Rectal smooth muscle tissue (tissue), 1 donor: ENCODE results near the gene TMEM273.

Experiments used
- H3K27ac ChIP-seq: one replicate; pipeline ENCODE4 v1.7.0; 2013; ENCODE audit warnings: low read depth, low read length, inconsistent platforms
- H3K27me3 ChIP-seq: one replicate; pipeline ENCODE4 v1.7.0; 2013; ENCODE audit warnings: low read length; ENCODE audit not compliant: control insufficient read depth, insufficient read depth
- H3K36me3 ChIP-seq: one replicate; pipeline ENCODE4 v1.7.0; 2013; ENCODE audit warnings: low read length; ENCODE audit not compliant: control insufficient read depth, insufficient read depth
- H3K4me1 ChIP-seq: one replicate; pipeline ENCODE4 v1.7.0; 2013; ENCODE audit warnings: low read length; ENCODE audit not compliant: control insufficient read depth, insufficient read depth
- H3K4me3 ChIP-seq: one replicate; pipeline ENCODE4 v1.7.0; 2013; ENCODE audit warnings: low read length
- H3K9ac ChIP-seq: one replicate; pipeline ENCODE4 v1.7.0; 2013; ENCODE audit warnings: low read length

TMEM273 gene

DNA sequence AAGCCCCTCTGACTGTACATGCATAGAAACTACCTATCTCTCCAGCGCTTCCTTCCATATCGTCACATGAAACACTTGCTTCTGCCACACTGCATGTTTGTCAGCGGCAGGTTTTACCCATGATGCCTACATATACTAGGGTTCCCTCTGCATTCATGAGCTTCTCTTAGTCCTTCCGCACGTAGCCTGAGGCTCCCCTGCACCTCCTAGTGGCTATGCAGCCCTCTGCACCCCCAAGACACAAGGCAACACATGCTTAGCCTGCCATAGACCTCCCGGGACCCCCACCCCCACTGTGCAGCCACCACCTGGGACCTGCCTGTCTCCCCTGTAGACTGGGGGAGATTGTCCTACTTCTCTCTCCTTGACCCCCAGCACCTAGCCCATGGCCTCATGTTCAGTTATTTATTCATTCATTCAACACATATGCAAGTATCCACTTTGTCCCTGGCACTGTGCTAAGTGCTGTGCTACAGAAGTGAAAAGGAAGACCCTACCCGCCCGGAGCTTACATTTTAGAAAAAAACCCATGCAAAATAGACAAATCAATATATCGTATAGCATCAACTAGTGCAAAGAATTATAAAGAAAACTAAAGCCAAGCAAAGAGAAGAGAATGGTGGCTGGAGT lies 23.5 kb downstream of the TMEM273 start:
- no peak overlapping the region for H3K27ac ChIP-seq
- no peaks in the 10 kb centered on the region for H3K27me3 ChIP-seq
- no peaks in the 10 kb centered on the region for H3K4me1 ChIP-seq
- H3K4me3 ChIP-seq, result no peak overlapping the region
- H3K9ac ChIP-seq, result no peak overlapping the region
- H3K36me3 ChIP-seq, result no peaks in the 10 kb centered on the region

DNA sequence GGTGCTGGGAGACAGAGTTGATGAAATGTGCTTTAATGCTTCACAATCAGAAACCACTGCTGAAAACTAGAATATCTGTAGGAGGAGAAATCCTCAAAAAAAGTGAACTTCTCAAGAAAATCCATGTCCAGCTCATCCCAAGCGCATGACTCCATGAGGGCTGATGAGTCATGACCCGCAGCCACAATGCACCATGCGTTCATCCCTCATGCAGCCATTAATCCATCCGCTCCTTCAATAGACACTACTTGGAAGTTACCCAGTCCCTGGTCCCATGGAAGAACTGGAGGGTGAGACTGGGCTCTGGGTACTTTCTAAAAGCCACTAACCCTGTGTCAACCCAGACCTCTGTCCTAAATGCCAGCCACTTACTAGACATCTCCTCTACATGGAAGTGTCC lies 24.4 kb downstream of the TMEM273 start:
- H3K27ac ChIP-seq, result no peak overlapping the region
- no peak overlapping the region for H3K4me3 ChIP-seq
- H3K4me1 ChIP-seq, result no peaks in the 10 kb centered on the region
- H3K27me3 ChIP-seq, result no peaks in the 10 kb centered on the region
- no peak overlapping the region for H3K9ac ChIP-seq
- no peaks in the 10 kb centered on the region for H3K36me3 ChIP-seq

DNA sequence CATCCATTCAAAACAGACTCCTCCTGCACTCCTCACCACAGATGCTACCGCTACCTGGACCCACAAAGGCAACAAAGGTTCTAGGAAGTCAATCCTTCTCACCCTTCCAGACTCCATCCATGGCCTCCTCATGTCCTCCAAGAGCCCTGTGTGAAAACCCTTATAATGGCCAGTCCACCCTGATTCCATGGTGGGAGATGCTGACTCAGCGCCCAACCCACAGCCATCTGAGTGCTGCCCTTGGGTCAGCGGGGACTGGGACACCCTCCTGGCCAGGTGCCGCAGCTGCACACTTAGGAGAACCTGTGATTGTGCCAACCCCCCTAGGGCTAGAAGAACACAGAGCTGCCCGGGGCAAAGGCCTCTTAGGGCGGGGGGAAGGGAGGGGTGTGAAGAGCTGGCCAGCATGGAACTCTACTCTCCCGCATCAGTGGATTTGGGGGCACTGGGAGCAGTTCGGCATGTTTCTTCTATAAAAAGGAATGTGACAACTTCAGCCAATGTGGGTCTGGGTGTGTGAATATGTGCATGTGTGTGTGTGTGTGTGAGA lies 25.4 kb downstream of the TMEM273 start:
- Histone ChIP-seq H3K4me1 (no peaks in the 10 kb centered on the region), H3K36me3 (no peaks in the 10 kb centered on the region), H3K9ac (no peak overlapping the region), H3K4me3 (no peak overlapping the region), H3K27ac (no peak overlapping the region), H3K27me3 (no peaks in the 10 kb centered on the region)

DNA sequence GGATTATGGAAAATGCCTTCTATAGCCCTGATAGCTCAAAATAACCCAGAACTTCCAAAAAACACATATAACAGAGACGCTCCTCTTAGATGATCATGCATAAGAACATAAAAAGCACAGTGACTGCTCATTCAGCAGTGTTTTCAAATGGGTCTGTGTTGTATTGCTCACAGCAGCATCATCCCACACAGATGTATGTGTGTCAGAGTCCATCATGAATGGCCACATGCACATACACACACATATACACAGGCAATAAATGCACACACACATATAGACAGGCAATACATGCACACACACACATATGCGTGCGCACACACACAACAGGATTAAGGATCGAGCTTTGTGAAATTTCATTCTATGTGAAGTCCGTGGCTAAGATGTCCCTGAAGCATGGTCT lies 26.1 kb downstream of the TMEM273 start:
- H3K36me3 ChIP-seq, result no peaks in the 10 kb centered on the region
- H3K4me3 ChIP-seq, result no peak overlapping the region
- H3K27ac ChIP-seq, result no peak overlapping the region
- no peaks in the 10 kb centered on the region for H3K27me3 ChIP-seq
- H3K9ac ChIP-seq, result no peak overlapping the region
- H3K4me1 ChIP-seq, result no peaks in the 10 kb centered on the region

DNA sequence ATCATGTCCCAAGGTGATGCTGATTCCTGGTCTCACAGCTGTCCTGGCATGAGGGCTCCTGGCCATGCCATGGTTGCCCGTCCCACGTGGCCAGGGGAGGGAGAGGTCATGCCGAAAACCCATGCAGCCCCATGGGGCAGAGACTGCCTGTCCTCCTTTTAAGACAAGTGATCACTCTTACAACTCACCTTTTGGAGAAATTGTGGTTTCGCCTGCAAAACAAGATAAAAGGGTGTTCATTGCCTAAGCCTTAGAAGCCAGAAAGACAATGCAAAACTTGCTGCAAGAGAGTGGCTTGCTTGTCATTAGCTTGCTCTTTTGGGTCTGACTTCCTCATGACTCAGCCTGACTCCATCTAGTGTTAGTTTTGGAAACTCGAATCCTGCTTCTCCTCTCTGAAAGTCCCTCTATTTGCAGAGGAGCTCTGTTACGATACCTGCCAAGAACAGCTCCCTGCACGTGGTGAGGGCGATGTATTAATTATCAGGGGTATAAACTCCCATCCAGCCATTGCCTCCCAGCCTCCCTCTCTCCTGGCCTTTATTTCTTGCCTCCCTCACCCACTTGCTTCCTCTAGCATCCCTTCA lies 26.7 kb downstream of the TMEM273 start:
- no peak overlapping the region for H3K27ac ChIP-seq
- H3K4me3 ChIP-seq, result no peak overlapping the region
- no peaks in the 10 kb centered on the region for H3K4me1 ChIP-seq
- no peaks in the 10 kb centered on the region for H3K27me3 ChIP-seq
- no peaks in the 10 kb centered on the region for H3K36me3 ChIP-seq
- no peak overlapping the region for H3K9ac ChIP-seq

DNA sequence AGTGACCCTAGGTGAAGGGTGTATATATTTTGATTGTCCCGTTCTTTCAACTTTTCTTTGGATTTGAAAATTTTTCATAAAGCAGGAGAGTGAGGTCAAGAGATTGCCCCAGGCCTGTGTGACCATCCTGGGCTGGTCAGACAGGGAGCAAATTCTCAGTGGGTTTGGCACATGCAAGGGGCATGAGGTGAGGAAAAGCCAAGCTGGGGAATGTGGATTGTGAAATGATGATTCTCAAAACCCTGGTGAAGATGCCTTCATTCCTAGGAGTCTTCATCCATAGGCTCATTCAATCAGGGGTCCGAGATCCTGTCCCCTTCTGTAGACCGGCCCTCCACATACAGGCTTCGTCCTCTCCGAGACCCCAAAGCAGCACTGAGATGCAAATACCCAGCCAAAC lies 27.4 kb downstream of the TMEM273 start:
- Histone ChIP-seq H3K27ac (no peak overlapping the region), H3K4me1 (no peaks in the 10 kb centered on the region), H3K27me3 (no peaks in the 10 kb centered on the region)

DNA sequence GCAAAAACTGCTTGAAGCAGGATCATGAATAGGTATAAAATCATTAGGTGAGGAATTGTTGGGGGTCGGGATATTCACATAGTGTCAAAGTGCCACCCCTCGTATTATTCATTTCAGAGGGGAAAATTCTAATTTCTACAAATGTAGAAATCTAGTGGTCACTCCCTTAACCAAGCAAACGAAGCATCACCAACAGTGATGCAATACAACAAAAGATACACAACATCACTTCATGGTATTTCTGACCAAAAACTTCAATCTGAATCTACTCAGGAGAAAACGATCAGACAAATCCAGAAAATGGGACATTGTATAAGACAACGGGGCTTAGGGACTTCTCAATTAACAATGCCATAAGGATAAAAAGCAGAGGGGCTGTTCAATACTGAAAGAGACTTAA lies 28.1 kb downstream of the TMEM273 start:
- Histone ChIP-seq H3K36me3 (no peaks in the 10 kb centered on the region), H3K9ac (no peak overlapping the region), H3K4me1 (no peaks in the 10 kb centered on the region), H3K27me3 (no peaks in the 10 kb centered on the region), H3K4me3 (no peak overlapping the region), H3K27ac (no peak overlapping the region)

More for the DNA sequence above, 27.4 kb downstream of the TMEM273 start:
- Histone ChIP-seq H3K9ac (no peak overlapping the region), H3K4me3 (no peak overlapping the region), H3K36me3 (no peaks in the 10 kb centered on the region)

DNA sequence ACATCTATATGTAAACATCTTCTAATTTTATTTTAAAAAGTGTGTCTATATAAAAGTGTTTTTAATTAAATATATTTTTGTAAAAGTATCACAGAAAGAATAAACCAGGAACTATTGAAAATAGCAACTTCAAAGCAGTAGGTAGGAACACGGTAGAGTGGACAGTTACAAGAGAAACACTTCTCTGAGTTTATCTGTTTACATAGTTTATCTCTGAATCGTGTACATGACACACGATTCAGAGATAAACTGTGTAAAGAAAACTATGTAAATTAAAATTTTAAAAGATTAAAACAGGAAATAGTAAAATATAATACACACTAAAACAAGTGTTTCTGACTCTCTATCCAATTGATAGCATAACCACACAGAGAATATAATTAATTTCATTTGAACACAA lies 29.3 kb downstream of the TMEM273 start:
- Histone ChIP-seq H3K36me3 (no peaks in the 10 kb centered on the region), H3K4me1 (no peaks in the 10 kb centered on the region), H3K27ac (no peak overlapping the region), H3K27me3 (no peaks in the 10 kb centered on the region), H3K9ac (no peak overlapping the region), H3K4me3 (no peak overlapping the region)

DNA sequence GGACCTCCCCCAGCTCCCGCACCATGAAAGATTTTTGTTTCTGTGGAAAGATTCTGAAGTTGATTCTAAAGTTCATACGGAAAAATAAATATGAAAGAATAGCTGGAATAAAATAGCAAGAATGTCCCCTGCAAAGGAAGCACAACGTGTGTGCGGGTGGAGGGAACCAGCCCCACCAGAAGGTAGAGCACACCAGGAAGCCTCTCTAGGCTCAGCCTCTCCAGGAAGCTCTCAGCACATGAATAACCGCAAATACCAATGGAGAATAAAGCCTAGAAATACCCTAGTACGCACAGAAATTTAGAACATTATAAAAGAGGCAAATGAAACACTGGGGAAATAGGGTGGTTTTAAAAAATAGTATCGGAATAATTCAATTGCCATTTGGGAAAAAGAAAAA lies 29.8 kb downstream of the TMEM273 start:
- no peak overlapping the region for H3K27ac ChIP-seq
- H3K27me3 ChIP-seq, result no peaks in the 10 kb centered on the region
- H3K4me1 ChIP-seq, result no peaks in the 10 kb centered on the region
- no peak overlapping the region for H3K9ac ChIP-seq
- H3K36me3 ChIP-seq, result no peaks in the 10 kb centered on the region
- no peak overlapping the region for H3K4me3 ChIP-seq

DNA sequence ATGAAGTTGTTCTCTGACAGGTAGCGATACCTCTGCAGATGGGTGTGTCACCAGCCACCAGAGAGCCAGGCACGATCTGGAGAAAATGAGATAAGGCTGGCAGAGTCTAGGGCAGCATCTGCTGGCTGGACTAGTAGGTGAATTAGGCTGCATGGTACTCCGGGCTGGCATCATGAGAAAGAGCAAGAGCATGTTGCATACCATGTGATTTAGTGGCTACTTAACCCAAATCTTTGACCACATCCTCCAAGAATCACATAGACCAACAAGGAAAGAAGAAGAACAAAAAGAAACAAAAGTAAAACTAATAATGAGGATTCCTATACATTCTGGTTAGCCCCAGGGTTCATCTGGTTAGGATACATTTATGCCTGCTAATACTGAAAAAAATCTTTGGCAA lies 31.0 kb downstream of the TMEM273 start:
- no peak overlapping the region for H3K27ac ChIP-seq
- H3K4me1 ChIP-seq, result no peaks in the 10 kb centered on the region
- no peaks in the 10 kb centered on the region for H3K27me3 ChIP-seq
- H3K9ac ChIP-seq, result no peak overlapping the region
- no peaks in the 10 kb centered on the region for H3K36me3 ChIP-seq
- no peak overlapping the region for H3K4me3 ChIP-seq

DNA sequence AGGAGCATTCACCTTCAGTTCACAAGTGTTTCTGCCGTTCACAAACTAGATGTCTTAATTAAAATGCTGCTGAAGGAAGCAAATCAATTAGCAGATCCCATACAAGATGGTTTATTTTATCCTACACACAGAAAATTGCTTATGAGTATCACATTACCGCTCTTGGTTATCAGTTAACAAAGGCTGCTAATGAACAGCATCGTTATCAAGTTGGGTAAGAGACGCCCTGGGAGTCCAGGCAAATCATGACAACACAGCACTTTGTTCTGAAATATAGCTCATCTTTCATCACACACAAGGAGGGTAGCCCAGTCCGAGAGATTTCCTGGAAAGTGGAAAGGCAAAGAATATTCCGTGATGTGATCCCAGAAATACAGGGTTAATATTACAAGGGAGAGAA lies 33.5 kb downstream of the TMEM273 start:
- Histone ChIP-seq H3K27me3 (no peaks in the 10 kb centered on the region), H3K4me3 (no peak overlapping the region), H3K9ac (no peak overlapping the region), H3K4me1 (no peaks in the 10 kb centered on the region), H3K27ac (no peak overlapping the region), H3K36me3 (no peaks in the 10 kb centered on the region)

DNA sequence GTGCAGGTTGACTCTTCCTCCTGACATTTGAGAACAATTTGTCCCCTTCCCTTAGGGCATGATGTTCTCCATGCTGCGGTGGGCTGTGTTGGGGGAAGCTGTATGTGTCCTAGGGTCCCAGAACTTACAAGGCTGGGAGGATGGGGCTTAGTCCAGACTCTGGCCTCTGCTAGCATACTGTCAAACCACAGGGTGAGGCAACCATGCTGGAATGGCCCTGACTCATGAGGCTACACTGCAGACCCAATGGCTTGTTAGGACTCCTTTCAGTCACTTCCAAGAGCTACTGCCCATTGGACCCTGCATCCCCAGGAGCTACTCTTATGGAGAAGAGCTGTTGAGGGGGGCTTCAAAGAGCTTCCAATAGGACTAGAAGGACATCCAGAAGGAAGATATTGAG lies 34.2 kb downstream of the TMEM273 start:
- no peak overlapping the region for H3K9ac ChIP-seq
- no peaks in the 10 kb centered on the region for H3K4me1 ChIP-seq
- H3K27ac ChIP-seq, result no peak overlapping the region
- no peak overlapping the region for H3K4me3 ChIP-seq
- no peaks in the 10 kb centered on the region for H3K36me3 ChIP-seq
- H3K27me3 ChIP-seq, result no peaks in the 10 kb centered on the region

DNA sequence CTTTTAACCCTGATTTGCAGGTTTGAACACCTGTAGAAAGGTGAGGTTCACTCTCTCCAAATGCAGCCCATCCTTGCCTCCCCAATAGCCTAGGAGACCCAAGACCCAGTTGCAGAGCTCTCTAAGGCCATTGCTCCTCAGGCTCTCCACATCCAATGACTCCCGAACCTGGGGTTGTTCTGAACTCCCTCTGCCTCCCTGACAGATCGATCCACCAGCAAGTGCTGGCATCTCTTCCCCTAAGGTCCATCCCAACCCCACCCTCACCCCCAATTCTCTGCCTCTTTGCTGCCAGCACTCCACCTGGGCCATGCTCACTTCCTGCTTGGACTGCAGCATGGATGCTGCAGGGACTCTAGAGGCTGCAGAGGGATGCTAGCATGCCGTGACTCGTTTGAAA lies 35.1 kb downstream of the TMEM273 start:
- Histone ChIP-seq H3K36me3 (no peaks in the 10 kb centered on the region), H3K4me1 (no peaks in the 10 kb centered on the region), H3K27ac (no peak overlapping the region), H3K4me3 (no peak overlapping the region), H3K27me3 (no peaks in the 10 kb centered on the region), H3K9ac (no peak overlapping the region)
